Esophagus muscularis mucosa (tissue), 3 donors: Measurements from ENCODE around the gene TRIM33.

Source experiments
- POLR2AphosphoS5 ChIP-seq, 2 donors: sonication (generic); formaldehyde crosslinking; IDR thresholded peaks; one replicate each; pipeline ENCODE4 v1.6.1; 2017; ENCODE audit warnings: antibody characterized with exemption in 2 of 2
- TF ChIP-seq, protein P1 (sequence below), 3 experiments: fragments of 200-600 bp in 2 of 3; fragments of 450-650 bp in 1 of 3; sonication (generic) in 2 of 3; IDR thresholded peaks; one replicate each; pipeline ENCODE4 v1.5.1; 2017 to 2019; ENCODE audit warnings: antibody characterized with exemption in 3 of 3, mild to moderate bottlenecking in 2 of 3, moderate library complexity in 1 of 3

DNA sequence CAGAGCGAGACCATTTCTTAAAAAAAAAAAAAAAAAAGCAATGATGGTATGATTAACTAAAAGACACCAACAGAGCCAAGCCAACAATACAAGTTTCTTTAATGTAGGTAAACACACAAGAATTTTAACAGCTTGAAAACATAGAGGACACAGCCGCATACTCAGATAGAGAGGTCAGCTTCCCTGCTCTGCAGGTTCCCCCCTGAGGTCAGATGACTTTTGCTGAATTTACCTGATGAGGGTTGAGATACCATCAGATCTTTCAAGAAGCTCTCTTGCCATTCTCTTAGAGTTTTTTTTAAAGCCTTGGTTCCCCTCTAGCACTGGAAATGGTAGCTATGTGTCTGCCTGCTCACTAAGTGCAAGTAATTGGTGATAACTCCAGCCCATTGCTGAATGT lies 39.3 kb upstream of the TRIM33 start:
- TF ChIP-seq, protein P1, sequence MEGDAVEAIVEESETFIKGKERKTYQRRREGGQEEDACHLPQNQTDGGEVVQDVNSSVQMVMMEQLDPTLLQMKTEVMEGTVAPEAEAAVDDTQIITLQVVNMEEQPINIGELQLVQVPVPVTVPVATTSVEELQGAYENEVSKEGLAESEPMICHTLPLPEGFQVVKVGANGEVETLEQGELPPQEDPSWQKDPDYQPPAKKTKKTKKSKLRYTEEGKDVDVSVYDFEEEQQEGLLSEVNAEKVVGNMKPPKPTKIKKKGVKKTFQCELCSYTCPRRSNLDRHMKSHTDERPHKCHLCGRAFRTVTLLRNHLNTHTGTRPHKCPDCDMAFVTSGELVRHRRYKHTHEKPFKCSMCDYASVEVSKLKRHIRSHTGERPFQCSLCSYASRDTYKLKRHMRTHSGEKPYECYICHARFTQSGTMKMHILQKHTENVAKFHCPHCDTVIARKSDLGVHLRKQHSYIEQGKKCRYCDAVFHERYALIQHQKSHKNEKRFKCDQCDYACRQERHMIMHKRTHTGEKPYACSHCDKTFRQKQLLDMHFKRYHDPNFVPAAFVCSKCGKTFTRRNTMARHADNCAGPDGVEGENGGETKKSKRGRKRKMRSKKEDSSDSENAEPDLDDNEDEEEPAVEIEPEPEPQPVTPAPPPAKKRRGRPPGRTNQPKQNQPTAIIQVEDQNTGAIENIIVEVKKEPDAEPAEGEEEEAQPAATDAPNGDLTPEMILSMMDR (IDR thresholded peaks at IDR 0.05) = no peak
- TF ChIP-seq POLR2AphosphoS5 (IDR thresholded peaks at IDR 0.05) = no peak
